Natural killer cell (primary cell): ENCODE results near the gene CD276. TPM values are rescaled to one million over a fixed set of nuclear protein-coding genes. Genes with fewer than 3 reads are reported as not detected.

ENCODE experiments used
- ATAC-seq, 3 donors: fragments of 150-1000 bp in 2 of 3; fragments of 200-7000 bp in 1 of 3; cut with Tn5 transposase; 1 replicate in 1 of 3; 2 replicates in 2 of 3; pipeline ENCODE4 v1.10.0; 2021; ENCODE audit warnings: mild to moderate bottlenecking in 2 of 3, moderate library complexity in 2 of 3
- DNase-seq, 2 donors: peaks; one replicate each; pipeline versions ENCODE4 v3.0.0 to v3.0.0-alpha.2; 2013 to 2021; ENCODE audit warnings: mixed read lengths in 1 of 2
- H3K27ac ChIP-seq: one replicate; pipeline ENCODE4 v1.5.1; 2013; ENCODE audit warnings: mild to moderate bottlenecking, low read length
- H3K27me3 ChIP-seq: one replicate; pipeline ENCODE4 v1.6.1; 2013; ENCODE audit warnings: low read length; ENCODE audit not compliant: control insufficient read depth, insufficient read depth
- H3K36me3 ChIP-seq: one replicate; pipeline ENCODE4 v1.6.1; 2013; ENCODE audit warnings: low read length; ENCODE audit not compliant: control insufficient read depth, insufficient read depth
- H3K4me1 ChIP-seq: one replicate; pipeline ENCODE4 v1.6.1; 2013; ENCODE audit warnings: low read length; ENCODE audit not compliant: control insufficient read depth, insufficient read depth
- H3K4me3 ChIP-seq: one replicate; pipeline ENCODE4 v1.5.1; 2013; ENCODE audit warnings: low read length
- H3K9me3 ChIP-seq: one replicate; pipeline ENCODE4 v1.6.1; 2013; ENCODE audit warnings: low read length; ENCODE audit not compliant: control insufficient read depth, insufficient read depth
- H3K27ac Mint-ChIP-seq, 2 donors: one replicate each; pipeline ENCODE4 v1.8.0; 2022; ENCODE audit warnings: mild to moderate bottlenecking in 2 of 2, mixed read lengths in 2 of 2, moderate library complexity in 1 of 2
- H3K27me3 Mint-ChIP-seq, 2 donors: one replicate each; pipeline ENCODE4 v1.8.0; 2022; ENCODE audit warnings: low read depth in 2 of 2, mixed read lengths in 2 of 2
- H3K36me3 Mint-ChIP-seq: one replicate; pipeline ENCODE4 v1.8.0; 2022; ENCODE audit warnings: mixed read lengths
- H3K4me1 Mint-ChIP-seq, 2 donors: one replicate each; pipeline ENCODE4 v1.8.0; 2022; ENCODE audit warnings: mixed read lengths in 2 of 2
- H3K4me3 Mint-ChIP-seq: one replicate; pipeline ENCODE4 v1.8.0; 2022; ENCODE audit warnings: mild to moderate bottlenecking, moderate library complexity, mixed read lengths
- H3K9me3 Mint-ChIP-seq, 2 donors: one replicate each; pipeline ENCODE4 v1.8.0; 2022; ENCODE audit warnings: mixed read lengths in 2 of 2
- CTCF ChIP-seq: fragments of 200-600 bp; IDR thresholded peaks from one replicate; pipeline ENCODE4 v1.8.0; 2022; ENCODE audit warnings: antibody characterized with exemption
- whole genome bisulfite sequencing: methylation state at CpG from one replicate; pipeline ENCODE4 v1.1.7; 2013; ENCODE audit warnings: missing lambda C conversion rate; ENCODE audit not compliant: insufficient coverage; 5-methylcytosine and 5-hydroxymethylcytosine counted together
- intact Hi-C: fragments of 100-400 bp; cut with micrococcal nuclease; formaldehyde crosslinking; loops from one replicate; pipeline ENCODE4 v1.14.2; 2022
- total RNA-seq, 4 donors: library from RNA; stranded (reverse); fragments of 120-200 nt in 1 of 4; gene quantifications; one replicate each; pipeline versions ENCODE4 v1.2.3 to v1.2.4, GENCODE V29; 2013 to 2022

CD276 gene
- total RNA-seq, 3 donors from 2014 or later (not counting 1 experiment from before 2014, with no cell fraction given): not detected

GRCh38 chr15:73714695-73715301 lies 30.6 kb downstream of the CD276 start:
- intact Hi-C loops: no loop called here
- H3K27me3 ChIP-seq: no peaks in the 10 kb centered on the region
- no peaks in the 10 kb centered on the region for H3K9me3 ChIP-seq
- no peaks in the 10 kb centered on the region for H3K36me3 ChIP-seq
- no peak for TF ChIP-seq CTCF
- Mint-ChIP-seq H3K9me3 (no peaks in the 10 kb centered on the region), H3K4me3 (no peak overlapping the region), H3K4me1 (no peaks in the 10 kb centered on the region), H3K27me3 (peaks cover 0 to 6% of the 10 kb centered on the region in 2 donors), H3K27ac (no peak overlapping the region), H3K36me3 (no peaks in the 10 kb centered on the region)
- H3K4me3 ChIP-seq: no peak overlapping the region
- ATAC-seq: no peak
- no peak overlapping the region for H3K27ac ChIP-seq
- no peak for DNase-seq
- WGBS: 92% methylated on average over 4 of the region's 5 CpGs
- H3K4me1 ChIP-seq: no peaks in the 10 kb centered on the region

- H3K36me3 Mint-ChIP-seq: no peaks in the 10 kb centered on the region
- Histone ChIP-seq H3K27ac (no peak overlapping the region), H3K4me1 (no peaks in the 10 kb centered on the region), H3K9me3 (no peaks in the 10 kb centered on the region), H3K4me3 (no peak overlapping the region), H3K27me3 (no peaks in the 10 kb centered on the region), H3K36me3 (no peaks in the 10 kb centered on the region)
- H3K9me3 Mint-ChIP-seq: no peaks in the 10 kb centered on the region
- H3K27ac Mint-ChIP-seq: no peak overlapping the region
- ATAC-seq: no peak
- H3K4me1 Mint-ChIP-seq: no peaks in the 10 kb centered on the region
- no peak for DNase-seq
- H3K4me3 Mint-ChIP-seq: no peak overlapping the region
- intact Hi-C loops: no loop called here
- 95% methylated on average over 3 of the region's 3 CpGs for WGBS
- peaks cover 0 to 6% of the 10 kb centered on the region in 2 donors for H3K27me3 Mint-ChIP-seq
- no peak for TF ChIP-seq CTCF
These were observed 31.2 kb downstream of the CD276 start for GRCh38 chr15:73715417-73715816.

GRCh38 chr15:73716417-73716816 lies 32.2 kb downstream of the CD276 start:
- Mint-ChIP-seq H3K4me1 (no peaks in the 10 kb centered on the region), H3K4me3 (no peak overlapping the region), H3K27ac (no peak overlapping the region), H3K36me3 (no peaks in the 10 kb centered on the region), H3K9me3 (no peaks in the 10 kb centered on the region), H3K27me3 (peaks cover 0 to 6% of the 10 kb centered on the region in 2 donors)
- Histone ChIP-seq H3K36me3 (no peaks in the 10 kb centered on the region), H3K4me3 (no peak overlapping the region), H3K27ac (no peak overlapping the region), H3K4me1 (no peaks in the 10 kb centered on the region), H3K27me3 (no peaks in the 10 kb centered on the region), H3K9me3 (no peaks in the 10 kb centered on the region)
- no peak for TF ChIP-seq CTCF
- WGBS: 85% methylated on average over 6 of the region's 6 CpGs
- no peak for ATAC-seq
- DNase-seq: no peak
- intact Hi-C loops: no loop called here

- H3K4me3 ChIP-seq: no peak overlapping the region
- H3K27ac Mint-ChIP-seq: no peak overlapping the region
- H3K9me3 ChIP-seq: no peaks in the 10 kb centered on the region
These were observed 33.0 kb downstream of the CD276 start for GRCh38 chr15:73717206-73717605.

More at GRCh38 chr15:73717206-73717605, 33.0 kb downstream of the CD276 start:
- no peak overlapping the region for H3K27ac ChIP-seq
- H3K27me3 Mint-ChIP-seq: peaks cover 0 to 6% of the 10 kb centered on the region in 2 donors
- WGBS: 83% methylated on average over 3 of the region's 3 CpGs
- DNase-seq: no peak
- H3K36me3 ChIP-seq: no peaks in the 10 kb centered on the region
- intact Hi-C loops: no loop called here
- H3K36me3 Mint-ChIP-seq: no peaks in the 10 kb centered on the region
- no peaks in the 10 kb centered on the region for H3K9me3 Mint-ChIP-seq
- no peaks in the 10 kb centered on the region for H3K4me1 ChIP-seq
- no peaks in the 10 kb centered on the region for H3K4me1 Mint-ChIP-seq
- H3K27me3 ChIP-seq: no peaks in the 10 kb centered on the region
- no peak for ATAC-seq
- no peak for TF ChIP-seq CTCF
- H3K4me3 Mint-ChIP-seq: no peak overlapping the region
